CD1c-positive myeloid dendritic cell (primary cell): Measurements from ENCODE around the gene BTNL2.

Experiments
- DNase-seq: peaks from one replicate; pipeline ENCODE4 v3.0.0-alpha.2; 2016; ENCODE audit errors: extremely low spot score

BTNL2 gene

GRCh38 chr6:32413427-32414047, 6.6 kb upstream of the BTNL2 start:
- DNase-seq, result peak; percentile 89

GRCh38 chr6:32411566-32412327, 4.8 kb upstream of the BTNL2 start:
- no peak for DNase-seq

- DNase-seq, result no peak
Measured at GRCh38 chr6:32410906-32411305, 3.9 kb upstream of the BTNL2 start.

GRCh38 chr6:32406197-32406596, 784 bp downstream of the BTNL2 start:
- no peak for DNase-seq

- DNase-seq, result no peak
Measured at GRCh38 chr6:32405656-32406055, 1.3 kb downstream of the BTNL2 start.

GRCh38 chr6:32402812-32403211, 4.2 kb downstream of the BTNL2 start:
- no peak for DNase-seq

- no peak for DNase-seq
Measured at GRCh38 chr6:32401284-32401963, 5.6 kb downstream of the BTNL2 start.

GRCh38 chr6:32397252-32397920, 9.6 kb downstream of the BTNL2 start:
- peak; percentile 27 for DNase-seq

- DNase-seq, result no peak
Measured at GRCh38 chr6:32396028-32396427, 11.0 kb downstream of the BTNL2 start.

GRCh38 chr6:32393665-32394420, 13.1 kb downstream of the BTNL2 start:
- DNase-seq, result no peak

GRCh38 chr6:32391505-32391904, 15.5 kb downstream of the BTNL2 start:
- DNase-seq, result no peak

GRCh38 chr6:32387589-32388340, 19.2 kb downstream of the BTNL2 start:
- DNase-seq, result no peak

GRCh38 chr6:32386040-32386439, 20.9 kb downstream of the BTNL2 start:
- DNase-seq, result no peak

GRCh38 chr6:32382757-32383420, 24.1 kb downstream of the BTNL2 start:
- no peak for DNase-seq

GRCh38 chr6:32379545-32379944, 27.4 kb downstream of the BTNL2 start:
- peak; percentile 30 for DNase-seq

GRCh38 chr6:32375739-32376529, 31.0 kb downstream of the BTNL2 start:
- no peak for DNase-seq

- no peak for DNase-seq
Measured at GRCh38 chr6:32371803-32372202, 35.2 kb downstream of the BTNL2 start, which contains the start of gene TSBP1. Gene TSBP1 (minus strand): TSS chr6:32371903. CDS start chr6:32371706, 197 bp downstream.

GRCh38 chr6:32371229-32371628, 35.8 kb downstream of the BTNL2 start:
- DNase-seq, result no peak

GRCh38 chr6:32370505-32370904, 36.5 kb downstream of the BTNL2 start:
- DNase-seq, result no peak
